Body of pancreas (tissue), 4 donors: ENCODE data around the gene MMP10. TPM values are rescaled to one million over a fixed set of nuclear protein-coding genes. Genes with fewer than 3 reads are reported as not detected.

ENCODE experiments used
- ATAC-seq: fragments of 150-250 bp; one replicate; pipeline ENCODE4 v1.9.1; 2016
- DNase-seq, 4 donors: peaks; one replicate each; pipeline ENCODE4 v3.0.0-alpha.2; 2019
- H3K27ac ChIP-seq, 4 donors: fragments of 200-600 bp; sonication (generic); 1 replicate in 3 of 4; 2 replicates in 1 of 4; pipeline versions ENCODE4 v1.5.1 to v1.6.1; 2016 to 2019; ENCODE audit warnings: mild to moderate bottlenecking in 1 of 4, mixed read lengths in 1 of 4, moderate library complexity in 1 of 4
- H3K27me3 ChIP-seq, 2 donors: fragments of 200-600 bp; sonication (generic); one replicate each; pipeline ENCODE4 v1.6.0; 2016; ENCODE audit warnings: mild to moderate bottlenecking in 1 of 2
- H3K36me3 ChIP-seq, 2 donors: fragments of 200-600 bp; sonication (generic); replicated peaks in 1 of 2; 2 replicates each; pipeline ENCODE4 v1.5.1; 2016; ENCODE audit warnings: low read depth in 2 of 2; ENCODE audit not compliant: insufficient read depth in 1 of 2
- H3K4me1 ChIP-seq: fragments of 200-600 bp; sonication (generic); one replicate; pipeline ENCODE4 v1.6.0; 2016
- H3K4me3 ChIP-seq, 2 donors: fragments of 200-600 bp; sonication (generic); 1 replicate in 1 of 2; 2 replicates in 1 of 2; pipeline ENCODE4 v1.5.1; 2016 to 2019
- H3K9me3 ChIP-seq, 3 donors: fragments of 200-600 bp; sonication (generic); 1 replicate in 2 of 3; 2 replicates in 1 of 3; pipeline ENCODE4 v1.5.1; 2016
- POLR2A ChIP-seq, 3 donors: fragments of 450-650 bp; IDR thresholded peaks; one replicate each; pipeline ENCODE4 v1.6.1; 2016; ENCODE audit warnings: antibody characterized with exemption in 3 of 3, mild to moderate bottlenecking in 2 of 3
- WGBS, 2 donors: methylation state at CpG; one replicate each; pipeline ENCODE4 v1.1.5; 2017; 5-methylcytosine and 5-hydroxymethylcytosine counted together
- intact Hi-C: fragments of 100-400 bp; cut with DNase I; formaldehyde crosslinking; loops from one replicate; pipeline ENCODE4 v1.15.1; 2023
- total RNA-seq, 2 donors: library from RNA; depleted of rRNA; stranded (reverse); fragments of >200 nt; gene quantifications; one replicate each; pipeline ENCODE4 v1.1.0, GENCODE V29; 2016
- TF ChIP-seq, protein P1 (sequence below), 7 experiments: fragments of 450-650 bp in 4 of 7; fragments of 200-600 bp in 3 of 7; sonication (generic) in 3 of 7; IDR thresholded peaks; one replicate each; pipeline ENCODE4 v1.5.1; 2016 to 2019; ENCODE audit warnings: antibody characterized with exemption in 7 of 7

MMP10 gene
- total RNA-seq, 2 donors from 2014 or later, result not detected

DNA sequence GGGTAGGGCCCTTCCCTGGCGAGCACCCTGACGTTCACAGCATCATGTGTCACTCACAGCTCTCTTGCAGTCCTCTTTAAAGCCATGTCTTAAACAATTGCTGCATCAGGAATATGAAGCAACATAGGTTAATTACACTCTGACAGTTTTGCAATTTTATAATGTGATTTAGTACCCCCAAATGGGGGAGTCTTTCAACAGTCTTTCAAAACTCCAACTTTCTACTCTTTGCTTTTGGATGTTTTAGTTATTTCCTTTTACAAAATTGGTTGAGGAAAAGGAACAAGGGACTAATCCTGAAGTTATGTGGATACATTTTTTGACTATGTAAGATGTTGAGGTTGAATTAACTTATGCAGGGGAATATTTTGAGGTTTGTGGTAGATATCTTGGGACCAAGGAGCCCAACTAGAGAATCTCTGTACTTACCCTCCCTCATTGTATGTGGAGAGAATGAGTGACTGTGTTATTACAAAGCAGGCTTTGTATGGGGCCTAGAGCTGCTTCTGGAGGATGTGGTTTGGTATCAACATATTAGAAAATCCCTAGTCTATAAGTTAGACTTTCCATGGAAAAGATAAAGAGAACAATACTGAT is 55.4 kb downstream of the MMP10 start, which contains the start of gene MMP8:
Gene MMP8, minus strand, starts transcription at position 51 of the 597 bp plus-strand sequence. CDS start 99 bp downstream, outside the sequence.
- DNase-seq (no peak), ATAC-seq (no peak)
- 37 to 42% methylated on average over 2 of the region's 2 CpGs for WGBS, 2 donors
- Histone ChIP-seq H3K4me3 (no peak within 1 kb of the TSS), H3K4me1 (no peaks in the 10 kb centered on the region), H3K27me3 (no peaks in the 10 kb centered on the region), H3K27ac (no peak within 1 kb of the TSS), H3K36me3 (no peaks in the 10 kb centered on the region), H3K9me3 (no peaks in the 10 kb centered on the region)
- TF ChIP-seq POLR2A (IDR thresholded peaks at IDR 0.05), result no peak
- TF ChIP-seq, protein P1, sequence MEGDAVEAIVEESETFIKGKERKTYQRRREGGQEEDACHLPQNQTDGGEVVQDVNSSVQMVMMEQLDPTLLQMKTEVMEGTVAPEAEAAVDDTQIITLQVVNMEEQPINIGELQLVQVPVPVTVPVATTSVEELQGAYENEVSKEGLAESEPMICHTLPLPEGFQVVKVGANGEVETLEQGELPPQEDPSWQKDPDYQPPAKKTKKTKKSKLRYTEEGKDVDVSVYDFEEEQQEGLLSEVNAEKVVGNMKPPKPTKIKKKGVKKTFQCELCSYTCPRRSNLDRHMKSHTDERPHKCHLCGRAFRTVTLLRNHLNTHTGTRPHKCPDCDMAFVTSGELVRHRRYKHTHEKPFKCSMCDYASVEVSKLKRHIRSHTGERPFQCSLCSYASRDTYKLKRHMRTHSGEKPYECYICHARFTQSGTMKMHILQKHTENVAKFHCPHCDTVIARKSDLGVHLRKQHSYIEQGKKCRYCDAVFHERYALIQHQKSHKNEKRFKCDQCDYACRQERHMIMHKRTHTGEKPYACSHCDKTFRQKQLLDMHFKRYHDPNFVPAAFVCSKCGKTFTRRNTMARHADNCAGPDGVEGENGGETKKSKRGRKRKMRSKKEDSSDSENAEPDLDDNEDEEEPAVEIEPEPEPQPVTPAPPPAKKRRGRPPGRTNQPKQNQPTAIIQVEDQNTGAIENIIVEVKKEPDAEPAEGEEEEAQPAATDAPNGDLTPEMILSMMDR (IDR thresholded peaks at IDR 0.05), result no peak
- intact Hi-C loops, result no loop called here

DNA sequence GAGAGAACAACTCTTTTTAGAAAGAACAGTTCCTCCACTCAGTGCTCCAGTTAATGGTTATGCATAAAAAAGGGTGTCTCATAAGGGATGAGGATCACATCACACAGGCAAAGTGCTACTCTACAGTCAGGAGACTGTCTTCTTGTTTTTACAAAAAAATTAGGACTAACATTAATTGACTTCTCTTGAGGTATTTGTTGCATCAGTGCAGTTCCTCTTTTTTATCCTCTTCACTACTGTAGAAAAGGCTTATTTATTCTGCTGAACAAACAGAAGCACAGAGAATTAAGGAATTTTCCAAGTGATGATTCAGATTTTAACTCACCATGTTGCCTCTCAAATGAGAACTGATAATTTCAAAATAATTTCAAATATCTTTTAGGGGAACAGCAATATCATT is 57.6 kb downstream of the MMP10 start:
- no peaks in the 10 kb centered on the region for H3K9me3 ChIP-seq
- no peak overlapping the region for H3K27ac ChIP-seq
- TF ChIP-seq POLR2A (IDR thresholded peaks at IDR 0.05), result no peak
- TF ChIP-seq, protein P1 (IDR thresholded peaks at IDR 0.05), result no peak
- no peaks in the 10 kb centered on the region for H3K27me3 ChIP-seq
- H3K4me1 ChIP-seq, result no peaks in the 10 kb centered on the region
- DNase-seq, result no peak
- no peak for ATAC-seq
- H3K4me3 ChIP-seq, result no peak overlapping the region
- no peaks in the 10 kb centered on the region for H3K36me3 ChIP-seq
- intact Hi-C loops, result no loop called here

Other genes starting within 250 kb of the MMP10 start
- gene MMP7, start 249.9 kb downstream of the MMP10 start, total RNA-seq, result 100 to 1,000 TPM in 1 of 2 donors, 10 to 100 TPM in 1; 54.5 to 105 TPM
- gene MMP20, start 155.3 kb downstream of the MMP10 start, total RNA-seq, result not detected
- gene MMP27, start 74.9 kb downstream of the MMP10 start, total RNA-seq, result not detected
- gene MMP8, start 55.7 kb downstream of the MMP10 start, total RNA-seq, result not detected
- gene MMP1, start 17.5 kb upstream of the MMP10 start, total RNA-seq, result 10 to 100 TPM in 1 of 2 donors, not detected in 1; 34.8 TPM
- 1 to 10 TPM in 1 of 2 donors, not detected in 1; 1.0 TPM for gene MMP3, start 63.0 kb upstream of the MMP10 start, total RNA-seq
- gene MMP12, start 94.4 kb upstream of the MMP10 start, total RNA-seq, result not detected
- not detected for gene MMP13, start 175.1 kb upstream of the MMP10 start, total RNA-seq